Stimulated activated CD8-positive, alpha-beta memory T cell treated with anti-CD3 and anti-CD28 coated beads, Interleukin-15, amount 100 ng/mL, for 1 hour (primary cell): ENCODE measurements around the gene FANCC.
"Not testable (repeated sequence)": the region's sequence is repeated elsewhere in the genome, so short reads cannot be mapped to it uniquely, and the experiment has no call there.

Experiments
- DNase-seq: peaks from one replicate; pipeline ENCODE4 v3.0.0-alpha.2; 2020; ENCODE audit warnings: low read depth

FANCC gene

DNA sequence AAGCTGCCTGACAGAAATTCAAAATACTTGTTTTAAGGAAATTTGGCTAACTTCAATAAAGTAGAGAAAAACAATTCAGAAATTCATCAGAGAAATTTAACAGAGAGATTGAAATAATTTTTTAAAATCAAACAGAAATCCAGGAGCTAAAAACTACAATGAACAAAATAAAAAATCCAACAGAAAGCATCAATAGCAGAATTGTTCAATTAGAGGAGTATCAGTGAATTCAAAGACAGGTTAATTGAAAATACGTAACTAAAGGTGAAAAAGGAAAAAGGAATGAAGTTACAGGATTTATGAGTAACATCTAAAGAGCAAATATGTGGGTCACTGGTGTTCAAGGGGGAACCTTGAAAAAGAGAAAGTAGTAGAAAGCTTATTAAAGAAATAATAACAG, 36.8 kb downstream of the FANCC start:
- no peak for DNase-seq

DNA sequence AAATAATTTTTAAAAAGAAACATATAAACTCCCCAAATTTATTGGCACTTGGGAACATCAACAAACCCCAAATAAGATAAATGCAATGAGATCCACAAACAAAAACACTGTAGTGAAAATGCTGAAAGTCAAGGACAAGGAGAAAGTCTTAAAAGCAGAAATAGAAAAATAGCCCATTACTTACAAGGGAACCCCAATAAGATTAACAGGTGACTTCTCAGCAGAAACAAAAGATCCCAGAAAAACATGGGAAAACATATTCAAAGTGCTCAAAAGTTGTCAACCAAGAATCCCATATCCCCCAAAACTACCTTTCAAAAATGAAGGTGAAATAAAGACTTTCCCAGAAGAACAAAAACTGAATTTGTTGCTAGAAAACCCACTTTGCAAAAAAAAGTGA, 40.0 kb downstream of the FANCC start:
- DNase-seq: no peak

DNA sequence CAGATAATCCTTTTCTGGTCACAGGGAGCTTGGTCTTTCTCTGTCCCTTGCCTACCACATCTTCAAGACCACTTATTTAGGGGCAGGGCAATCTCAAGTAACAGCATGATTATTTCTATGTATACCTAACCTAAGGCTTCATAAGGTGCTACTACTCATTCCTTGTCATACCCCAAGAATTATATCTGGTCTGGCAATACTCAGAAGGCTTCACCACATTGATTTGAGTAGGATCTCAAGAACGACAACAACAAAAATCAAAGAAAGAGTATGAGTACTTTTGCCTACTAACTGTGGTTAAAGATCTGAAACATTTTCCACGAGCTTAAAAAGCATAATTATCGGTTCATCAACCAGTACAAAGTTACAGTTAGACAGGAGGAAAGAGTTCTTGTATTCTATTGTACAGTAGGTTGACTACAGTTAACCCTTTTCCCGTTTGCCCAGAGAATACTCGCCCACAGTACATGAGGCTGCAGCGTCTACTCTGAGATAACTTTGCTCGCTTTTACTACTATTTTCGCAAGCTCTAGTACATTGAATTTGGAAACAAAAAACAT, 41.0 kb downstream of the FANCC start:
- DNase-seq: no peak

- not testable (repeated sequence) for DNase-seq
Measured at GRCh38 chr9:95274160-95274559, 43.3 kb downstream of the FANCC start.

DNA sequence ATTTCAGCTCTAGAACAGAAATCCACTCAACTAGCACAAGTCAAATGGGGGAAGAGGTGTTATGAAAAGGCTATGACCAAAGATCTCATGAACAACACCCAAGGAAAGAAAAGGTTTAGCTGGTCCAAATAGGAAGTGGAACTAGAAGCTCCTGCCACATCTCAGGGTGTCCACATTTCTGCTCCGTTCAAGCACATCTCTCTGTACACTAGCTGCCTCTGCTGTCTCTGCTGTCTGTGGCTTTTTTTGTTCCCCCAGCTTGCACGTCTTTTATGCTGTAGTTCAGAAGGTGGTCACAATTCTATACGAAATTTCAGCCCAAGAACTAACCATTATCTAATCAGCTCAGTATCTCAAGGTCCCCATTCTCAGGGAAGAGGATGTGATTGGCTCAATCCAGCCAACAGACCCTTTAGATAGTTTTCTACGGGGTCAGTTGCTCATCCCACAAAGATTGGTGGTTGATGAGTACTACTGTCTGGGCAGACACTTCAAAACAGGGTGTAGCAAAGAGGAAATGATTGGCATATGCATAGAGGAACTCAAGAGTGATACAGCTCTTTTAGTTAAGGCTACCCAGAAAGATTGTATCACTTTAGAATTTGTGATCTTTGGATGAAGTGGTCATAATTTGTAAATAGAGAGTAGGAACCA, 44.0 kb downstream of the FANCC start:
- no peak for DNase-seq

DNA sequence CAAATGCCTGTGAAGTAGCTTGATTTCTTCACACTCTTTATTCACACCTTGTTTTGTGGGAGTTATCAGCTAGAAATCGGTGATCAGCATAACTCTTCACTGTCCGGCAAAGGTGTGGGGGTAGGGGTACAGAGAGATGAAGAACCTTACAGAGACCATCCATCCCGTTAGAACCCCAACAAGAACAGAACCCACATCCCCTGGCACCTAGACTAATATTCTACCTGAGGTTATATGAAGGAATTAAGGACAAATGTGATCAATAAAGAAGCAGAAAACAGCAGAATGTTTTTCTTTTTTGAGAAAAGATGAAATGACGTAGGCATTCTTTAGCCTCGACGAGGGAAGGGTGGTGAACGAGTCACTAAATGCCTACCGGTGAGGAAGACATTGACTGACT, 44.7 kb downstream of the FANCC start:
- DNase-seq: no peak

DNA sequence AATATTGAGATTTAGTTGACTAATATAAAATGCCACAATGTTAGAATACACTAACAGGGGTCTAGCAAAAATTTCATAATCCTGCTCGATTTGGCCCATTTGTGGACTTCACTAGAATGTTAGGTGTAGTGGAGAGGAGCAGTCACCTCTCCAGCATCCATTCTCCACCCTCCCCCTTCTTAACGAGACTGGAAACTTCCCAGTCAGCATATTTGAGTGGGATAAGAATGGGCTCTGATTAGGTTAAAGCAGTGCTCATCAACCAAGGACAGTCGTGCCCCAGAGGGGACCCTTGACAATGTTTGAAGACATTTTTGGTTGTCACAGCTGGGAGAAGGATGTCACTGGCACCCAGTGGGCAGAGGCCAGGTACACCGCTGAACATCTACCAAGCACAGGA, 46.7 kb downstream of the FANCC start:
- no peak for DNase-seq

DNA sequence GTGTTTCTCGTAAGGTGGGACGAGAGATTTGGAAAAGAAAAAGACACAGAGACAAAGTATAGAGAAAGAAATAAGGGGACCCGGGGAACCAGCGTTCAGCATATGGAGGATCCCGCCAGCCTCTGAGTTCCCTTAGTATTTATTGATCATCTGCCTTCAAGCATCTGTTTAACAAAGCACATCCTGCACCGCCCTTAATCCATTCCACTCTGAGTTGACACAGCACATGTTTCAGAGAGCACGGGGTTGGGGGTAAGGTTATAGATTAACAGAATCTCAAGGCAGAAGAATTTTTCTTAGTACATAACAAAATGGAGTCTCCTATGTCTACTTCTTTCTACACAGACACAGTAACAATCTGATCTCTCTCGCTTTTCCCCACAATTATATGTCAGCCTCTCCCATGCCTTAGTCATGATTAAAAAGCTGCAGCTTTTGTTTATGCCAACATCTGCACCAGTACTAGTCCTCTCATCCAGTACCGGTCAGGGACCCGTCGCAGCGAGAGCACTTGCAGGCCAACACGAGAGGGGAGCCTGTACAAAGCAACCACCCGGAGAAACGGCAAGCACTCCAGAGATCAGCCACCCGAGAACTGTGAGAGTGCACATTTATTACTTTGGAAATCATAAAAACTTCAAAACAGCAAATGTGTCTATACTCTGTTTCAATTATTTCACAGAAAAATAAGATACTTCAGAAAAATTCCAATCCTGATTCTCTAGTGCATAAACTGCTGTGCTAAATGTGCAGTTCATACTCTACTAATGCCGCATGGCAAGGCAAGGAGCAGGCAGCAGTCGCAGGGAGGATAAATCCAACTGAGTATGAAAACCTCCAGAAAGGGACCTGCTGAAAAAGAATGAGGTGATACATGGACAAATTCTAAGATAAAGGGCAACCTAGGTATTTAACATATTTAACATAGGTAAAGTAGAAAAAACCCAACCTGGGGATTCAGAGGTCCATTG, 47.4 kb downstream of the FANCC start:
- DNase-seq: not testable (repeated sequence)

- DNase-seq: no peak
Measured at GRCh38 chr9:95268681-95269080, 48.8 kb downstream of the FANCC start.

DNA sequence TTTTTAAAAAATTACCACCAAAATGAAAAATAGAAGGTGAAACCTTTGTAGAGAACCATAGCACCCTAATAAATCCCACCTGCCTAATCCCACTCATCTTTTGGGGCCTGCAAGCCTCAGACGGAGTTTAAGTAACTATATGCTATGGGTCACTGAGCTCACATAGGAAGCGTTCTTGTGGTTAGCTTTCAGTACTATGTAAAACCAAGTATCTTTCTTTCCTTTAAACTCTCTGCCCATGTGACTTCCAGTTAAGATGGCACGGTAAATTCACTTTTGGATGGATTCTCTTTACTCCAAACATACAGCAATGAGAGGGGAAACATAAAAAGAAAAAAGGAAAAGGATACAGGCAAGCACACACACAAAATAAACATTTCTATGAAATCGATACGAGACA, 50.9 kb downstream of the FANCC start:
- no peak for DNase-seq

DNA sequence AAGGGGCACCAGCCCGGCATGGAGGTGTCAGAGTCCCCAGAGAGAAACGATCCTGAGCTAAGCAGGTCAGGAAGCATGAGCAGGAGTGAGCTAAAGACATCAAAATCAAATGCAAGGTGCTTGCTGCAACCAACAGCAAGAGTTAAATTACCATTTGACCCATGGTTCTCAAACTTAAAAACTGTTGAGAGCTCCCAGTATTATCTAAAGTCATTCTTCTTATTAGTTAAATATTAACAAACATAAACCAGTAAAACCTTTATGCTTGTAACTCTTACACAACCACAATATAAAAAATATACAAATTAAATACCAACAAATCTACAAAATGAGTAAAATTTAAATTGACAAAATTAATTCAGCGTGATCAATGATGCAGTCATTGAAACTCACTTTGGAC, 51.5 kb downstream of the FANCC start:
- DNase-seq: no peak

- DNase-seq: no peak
Measured at GRCh38 chr9:95264954-95265615, 52.4 kb downstream of the FANCC start.

- DNase-seq: no peak
Measured at GRCh38 chr9:95261890-95262289, 55.6 kb downstream of the FANCC start.

DNA sequence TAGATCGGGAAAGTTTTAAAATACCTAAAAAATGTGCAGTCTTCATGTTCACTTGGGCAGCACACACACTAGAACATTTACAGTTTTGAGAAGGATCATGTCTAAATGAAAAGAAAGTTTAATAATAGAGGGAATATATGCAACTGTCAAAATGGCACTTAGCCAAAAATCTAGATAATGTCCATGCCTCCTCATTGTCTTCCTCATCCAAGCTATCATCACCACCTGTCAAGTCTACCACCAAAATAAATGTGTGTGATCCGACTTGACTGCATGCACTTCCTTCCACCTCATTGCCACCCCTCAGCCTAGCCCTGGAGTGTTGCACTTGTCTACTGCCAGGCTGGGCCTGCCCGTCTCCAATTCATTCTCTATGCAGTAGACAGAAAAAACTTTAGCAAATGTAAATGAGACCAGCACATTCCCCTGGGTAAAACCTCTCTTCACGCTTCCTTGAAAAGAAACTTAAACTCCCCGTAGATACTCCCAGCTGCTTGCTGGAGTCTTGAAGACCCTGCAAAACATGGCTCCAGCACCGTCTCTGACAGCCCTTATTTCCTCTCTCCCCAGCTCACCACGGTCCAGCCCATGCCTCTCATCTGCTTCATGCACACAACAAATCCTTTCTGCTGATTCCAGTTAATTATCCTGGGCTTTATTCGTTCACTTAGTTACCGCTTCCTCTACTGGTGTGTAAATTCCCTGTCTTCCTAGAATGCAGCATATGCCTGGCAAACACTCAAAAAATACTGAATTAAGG, 66.9 kb downstream of the FANCC start:
- no peak for DNase-seq

- no peak for DNase-seq
Measured at GRCh38 chr9:95249986-95250385, 67.5 kb downstream of the FANCC start.

DNA sequence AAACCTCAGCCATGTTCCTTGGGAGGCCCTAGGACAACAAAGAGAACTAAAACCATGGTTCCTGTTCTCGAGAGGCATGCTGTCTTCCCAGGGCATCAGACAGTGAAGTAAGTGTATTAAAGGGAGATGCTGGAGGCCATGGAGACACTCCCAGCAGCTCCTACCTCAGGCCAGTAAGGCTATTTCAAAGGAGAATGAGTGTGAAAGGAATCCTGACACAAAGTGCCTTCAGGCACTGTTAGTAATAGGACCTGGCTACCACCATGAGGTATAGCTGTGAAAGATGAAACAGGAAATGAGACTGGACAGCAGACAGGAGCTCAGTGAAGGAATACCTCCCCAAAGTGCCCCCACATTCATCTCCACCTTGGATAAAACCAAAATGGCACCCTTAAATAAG, 71.0 kb downstream of the FANCC start:
- DNase-seq: no peak

DNA sequence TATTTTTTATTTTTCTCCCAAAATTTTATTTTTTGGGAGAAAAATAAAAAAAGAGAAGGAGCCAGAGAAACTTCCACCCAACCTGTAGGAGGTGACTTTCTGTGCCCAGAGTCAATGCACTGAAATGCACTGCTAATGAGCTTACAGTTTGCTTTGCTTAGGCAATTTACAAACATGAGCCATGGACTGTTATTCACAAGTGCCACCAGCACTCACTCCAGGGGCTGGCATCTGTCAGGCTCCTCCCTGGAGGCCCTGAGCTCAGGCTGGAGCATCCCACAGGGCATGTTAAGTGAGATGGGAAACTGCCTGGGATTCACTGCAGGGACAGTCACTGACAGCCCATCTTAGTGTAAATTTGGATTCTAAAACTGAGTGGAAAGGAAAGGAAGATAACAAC, 74.9 kb downstream of the FANCC start:
- DNase-seq: no peak

- no peak for DNase-seq
Measured at GRCh38 chr9:95239071-95239470, 78.4 kb downstream of the FANCC start.

DNA sequence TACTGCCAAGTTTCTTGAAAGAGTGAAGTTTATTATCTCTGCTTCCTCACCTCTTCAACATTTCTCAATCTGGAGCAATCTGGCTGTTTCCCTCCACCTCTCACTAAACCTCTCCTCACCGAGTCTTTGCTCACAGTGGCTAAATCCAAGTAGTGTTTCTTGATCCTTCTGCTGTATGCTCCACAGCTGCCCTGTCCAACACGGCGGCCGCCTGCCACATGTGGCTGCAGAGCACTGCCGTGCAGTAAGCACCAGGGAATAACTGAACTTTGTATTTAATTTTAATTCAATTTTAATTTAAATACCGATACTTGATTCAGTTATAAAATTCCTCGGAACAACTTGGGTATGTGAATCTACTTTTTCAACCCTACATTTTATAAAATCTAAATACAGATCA, 80.2 kb downstream of the FANCC start:
- no peak for DNase-seq

DNA sequence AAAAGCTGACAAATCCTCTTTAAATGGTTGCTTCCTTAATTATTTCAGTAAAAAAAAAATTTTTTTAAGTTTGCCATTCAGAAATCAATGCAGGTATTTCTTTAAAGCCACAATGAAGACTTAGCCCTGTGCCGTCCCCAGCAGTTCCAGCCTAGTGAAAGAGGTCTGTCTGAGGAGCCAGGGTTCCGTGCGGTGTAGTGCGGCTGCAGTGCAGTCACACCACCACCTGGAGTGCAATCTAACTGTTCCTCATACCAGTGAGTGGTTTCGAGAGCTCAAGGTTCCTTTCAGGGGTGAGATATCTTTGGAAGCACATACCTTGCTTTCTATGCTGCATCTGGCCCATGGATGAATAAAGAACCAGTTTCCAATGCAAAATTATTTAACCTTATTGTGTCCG, 87.5 kb downstream of the FANCC start:
- DNase-seq: no peak

- no peak for DNase-seq
Measured at GRCh38 chr9:95229230-95229915, 88.1 kb downstream of the FANCC start.
